ENCODE data around the gene AGBL5.
"Not testable (repeated sequence)": the region's sequence is repeated elsewhere in the genome, so short reads cannot be mapped to it uniquely, and the experiment has no call there.

DNA sequence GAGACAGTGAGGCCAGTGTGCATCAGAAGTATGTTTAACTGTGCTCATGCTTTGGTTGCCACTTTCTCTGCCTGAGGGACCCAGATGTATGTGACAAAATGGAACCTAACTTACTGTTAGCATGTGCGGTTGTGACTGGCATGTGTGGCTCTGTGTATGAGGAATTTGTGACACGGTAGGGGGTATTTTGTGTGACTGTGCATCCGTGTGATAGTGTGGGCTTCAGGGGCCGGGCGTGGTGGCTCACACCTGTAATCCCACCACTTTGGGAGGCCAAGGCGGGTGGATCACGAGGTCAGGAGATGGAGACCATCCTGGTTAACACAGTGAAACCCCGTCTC is 67.8 kb downstream of the AGBL5 start:
- TF ChIP-seq POLR2A (IDR thresholded peaks at IDR 0.05): not testable (repeated sequence)
- TF ChIP-seq, protein P1, sequence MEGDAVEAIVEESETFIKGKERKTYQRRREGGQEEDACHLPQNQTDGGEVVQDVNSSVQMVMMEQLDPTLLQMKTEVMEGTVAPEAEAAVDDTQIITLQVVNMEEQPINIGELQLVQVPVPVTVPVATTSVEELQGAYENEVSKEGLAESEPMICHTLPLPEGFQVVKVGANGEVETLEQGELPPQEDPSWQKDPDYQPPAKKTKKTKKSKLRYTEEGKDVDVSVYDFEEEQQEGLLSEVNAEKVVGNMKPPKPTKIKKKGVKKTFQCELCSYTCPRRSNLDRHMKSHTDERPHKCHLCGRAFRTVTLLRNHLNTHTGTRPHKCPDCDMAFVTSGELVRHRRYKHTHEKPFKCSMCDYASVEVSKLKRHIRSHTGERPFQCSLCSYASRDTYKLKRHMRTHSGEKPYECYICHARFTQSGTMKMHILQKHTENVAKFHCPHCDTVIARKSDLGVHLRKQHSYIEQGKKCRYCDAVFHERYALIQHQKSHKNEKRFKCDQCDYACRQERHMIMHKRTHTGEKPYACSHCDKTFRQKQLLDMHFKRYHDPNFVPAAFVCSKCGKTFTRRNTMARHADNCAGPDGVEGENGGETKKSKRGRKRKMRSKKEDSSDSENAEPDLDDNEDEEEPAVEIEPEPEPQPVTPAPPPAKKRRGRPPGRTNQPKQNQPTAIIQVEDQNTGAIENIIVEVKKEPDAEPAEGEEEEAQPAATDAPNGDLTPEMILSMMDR (IDR thresholded peaks at IDR 0.05): not testable (repeated sequence)

All from testis (tissue), 2 donors.